A549 (cell line): ENCODE measurements around the gene IGFBP4. TPM values are rescaled to one million over a fixed set of nuclear protein-coding genes. Genes with fewer than 3 reads are reported as not detected.

Experiments used
- ATOH8 ChIP-seq: fragments of 250-450 bp; sonication (Bioruptor Pico); IDR thresholded peaks from 2 replicates; pipeline ENCODE4 v1.5.0; 2020; ENCODE audit warnings: low read depth, mild to moderate bottlenecking, moderate library complexity
- BCL3 ChIP-seq: fragments of >200 bp; sonication (Bioruptor Twin); formaldehyde crosslinking; IDR thresholded peaks from 3 replicates; pipeline ENCODE4 v1.6.1; 2016
- CEBPB ChIP-seq, 2 experiments: fragments of >200 bp in 1 of 2; sonication (Bioruptor Twin) in 1 of 2; formaldehyde crosslinking in 1 of 2; IDR thresholded peaks; 2 replicates each; pipeline ENCODE4 v1.6.1; 2012 to 2016
- CTCF ChIP-seq: fragments of >200 bp; sonication (Bioruptor Twin); formaldehyde crosslinking; IDR thresholded peaks from 3 replicates; pipeline ENCODE4 v1.5.1; 2016
- E2F6 ChIP-seq: IDR thresholded peaks from 2 replicates; pipeline ENCODE4 v1.6.1; 2012; ENCODE audit warnings: low read depth, borderline replicate concordance
- EHF ChIP-seq: fragments of 250-450 bp; sonication (Bioruptor Pico); IDR thresholded peaks from 2 replicates; pipeline ENCODE4 v1.5.0; 2020; ENCODE audit warnings: mild to moderate bottlenecking
- FOXS1 ChIP-seq: fragments of 250-450 bp; sonication (Bioruptor Pico); IDR thresholded peaks from 2 replicates; pipeline ENCODE4 v1.5.0; 2020; ENCODE audit warnings: mild to moderate bottlenecking, moderate library complexity
- HEYL ChIP-seq: fragments of 250-450 bp; sonication (Bioruptor Pico); IDR thresholded peaks from 2 replicates; pipeline ENCODE4 v1.8.0; 2021; ENCODE audit warnings: mild to moderate bottlenecking, moderate library complexity
- JUN ChIP-seq, 2 experiments: fragments of >200 bp; sonication (Bioruptor Twin); formaldehyde crosslinking; IDR thresholded peaks; 2 replicates in 1 of 2; 3 replicates in 1 of 2; pipeline ENCODE4 v1.6.1; 2016 to 2017
- KDM1A ChIP-seq: fragments of 200-600 bp; sonication (generic); IDR thresholded peaks from 2 replicates; pipeline ENCODE4 v1.6.1; 2016; ENCODE audit warnings: low read depth, mild to moderate bottlenecking
- MAFK ChIP-seq: fragments of 450-650 bp; IDR thresholded peaks from 2 replicates; pipeline ENCODE4 v1.6.1; 2014; ENCODE audit not compliant: partially characterized antibody
- MAX ChIP-seq: IDR thresholded peaks from 2 replicates; pipeline ENCODE4 v1.6.1; 2012
- MAZ ChIP-seq: fragments of 150-350 bp; IDR thresholded peaks from 2 replicates; pipeline ENCODE4 v1.6.1; 2014; ENCODE audit warnings: antibody characterized with exemption, low read depth, low read length, borderline replicate concordance
- NFE2L2 ChIP-seq: fragments of 150-350 bp; conservative IDR thresholded peaks from 2 replicates; pipeline ENCODE4 v1.6.1; 2014; ENCODE audit warnings: low read length
- PBX3 ChIP-seq: IDR thresholded peaks from 2 replicates; pipeline ENCODE4 v1.6.1; 2012
- PHF8 ChIP-seq: fragments of 200-600 bp; sonication (generic); IDR thresholded peaks from 2 replicates; pipeline ENCODE4 v1.6.1; 2016; ENCODE audit warnings: low read depth, mild to moderate bottlenecking, antibody characterized with exemption, moderate library complexity, borderline replicate concordance
- POLR2A ChIP-seq: IDR thresholded peaks from 2 replicates; pipeline ENCODE4 v1.6.1; 2012; ENCODE audit warnings: mild to moderate bottlenecking, low read length
- RFX5 ChIP-seq: fragments of 450-650 bp; IDR thresholded peaks from 2 replicates; pipeline ENCODE4 v1.7.1; 2014; ENCODE audit warnings: antibody characterized with exemption, mild to moderate bottlenecking, moderate library complexity
- RNF2 ChIP-seq: fragments of 200-600 bp; sonication (generic); IDR thresholded peaks from 2 replicates; pipeline ENCODE4 v1.6.1; 2016; ENCODE audit warnings: low read depth, mild to moderate bottlenecking, antibody characterized with exemption, moderate library complexity, borderline replicate concordance
- SREBF2 ChIP-seq: fragments of 450-650 bp; IDR thresholded peaks from 2 replicates; pipeline ENCODE4 v1.6.1; 2014; ENCODE audit warnings: mild to moderate bottlenecking, moderate library complexity
- TFCP2L1 ChIP-seq: fragments of 250-450 bp; sonication (Bioruptor Pico); IDR thresholded peaks from 2 replicates; pipeline ENCODE4 v1.5.0; 2021; ENCODE audit warnings: mild to moderate bottlenecking
- ZC3H11A ChIP-seq: fragments of 450-650 bp; IDR thresholded peaks from 2 replicates; pipeline ENCODE4 v1.6.1; 2014; ENCODE audit warnings: antibody characterized with exemption, mild to moderate bottlenecking
- ZFP36 ChIP-seq: fragments of 450-650 bp; IDR thresholded peaks from 2 replicates; pipeline ENCODE4 v1.6.1; 2014; ENCODE audit warnings: borderline replicate concordance; ENCODE audit not compliant: partially characterized antibody
- ZSCAN20 ChIP-seq: fragments of 250-450 bp; sonication (Bioruptor Pico); IDR thresholded peaks from 2 replicates; pipeline ENCODE4 v1.8.0; 2022; ENCODE audit warnings: mild to moderate bottlenecking, moderate library complexity
- polyA plus RNA-seq, 4 experiments: library from polyadenylated mRNA; depleted of rRNA in 3 of 4; stranded (reverse); fragments of >200 nt; fragmentation: RNase III in 1 of 4; extraction: RNeasy Plus Mini Kit Qiagen cat#74134 plus additional on column Dnase treatment in 1 of 4; gene quantifications; 2 replicates in 3 of 4; 3 replicates in 1 of 4; pipeline ENCODE4 v1.2.3, GENCODE V29; 2011 to 2017

The IGFBP4 gene
- polyA plus RNA-seq, 2 of the 4 experiments (the other 2 are of a cell fraction): 1,080 to 1,829 TPM

GRCh38 chr17:40485851-40486521 lies 42.7 kb downstream of the IGFBP4 start (continued):
- TF ChIP-seq ATOH8 (CRISPR knock-in tag) (peak; percentile 93), CTCF (no peak), RNF2 (no peak), E2F6 (peak; percentile 41; the same call in 1 of the 2 replicates), CEBPB (IDR thresholded peaks at IDR 0.05) (peak; percentile 86 to 94), FOXS1 (CRISPR knock-in tag) (peak; percentile 79; the same call in 1 of the 2 replicates), MAZ (no peak), PHF8 (no peak), MAFK (peak; percentile 32), JUN (IDR thresholded peaks at IDR 0.05) (peak; percentile 95 to 99), ZC3H11A (no peak), NFE2L2 (no peak), MAX (peak; percentile 67), POLR2A (no peak), KDM1A (no peak), PBX3 (peak; percentile 60), SREBF2 (no peak), ZSCAN20 (CRISPR knock-in tag) (peak; percentile 94), HEYL (peak; percentile 93), EHF (CRISPR knock-in tag) (peak; percentile 96), BCL3 (peak; percentile 99), TFCP2L1 (CRISPR knock-in tag) (peak; percentile 86; the same call in 1 of the 2 replicates), RFX5 (no peak), ZFP36 (no peak)
